PC-3 (cell line): ENCODE measurements around the gene CUEDC1.

Source experiments
- CTCF ChIP-seq: fragments of 300-600 bp; sonication (generic); conservative IDR thresholded peaks from 2 replicates; pipeline ENCODE4 v1.5.1; 2017; ENCODE audit warnings: antibody characterized with exemption, low read depth, mild to moderate bottlenecking, low read length
- EZH2 ChIP-seq: fragments of 300-600 bp; sonication (generic); IDR thresholded peaks from one replicate; pipeline ENCODE4 v1.6.1; 2017; ENCODE audit warnings: antibody characterized with exemption, mild to moderate bottlenecking, low read length; ENCODE audit not compliant: unreplicated experiment

- TF ChIP-seq CTCF, result no peak
- no peak for TF ChIP-seq EZH2
These were observed 73.3 kb downstream of the CUEDC1 start for GRCh38 chr17:57881783-57882351.
